CD4-positive, alpha-beta T cell treated with Interferon alpha-2 for 1 hour (primary cell): ENCODE data around the gene DHCR7.
"Not testable (repeated sequence)": the region's sequence is repeated elsewhere in the genome, so short reads cannot be mapped to it uniquely, and the experiment has no call there.

Source experiments
- DNase-seq, 2 donors: peaks; one replicate each; pipeline ENCODE4 v3.0.0-alpha.2; 2020 to 2022

DHCR7 gene

DNA sequence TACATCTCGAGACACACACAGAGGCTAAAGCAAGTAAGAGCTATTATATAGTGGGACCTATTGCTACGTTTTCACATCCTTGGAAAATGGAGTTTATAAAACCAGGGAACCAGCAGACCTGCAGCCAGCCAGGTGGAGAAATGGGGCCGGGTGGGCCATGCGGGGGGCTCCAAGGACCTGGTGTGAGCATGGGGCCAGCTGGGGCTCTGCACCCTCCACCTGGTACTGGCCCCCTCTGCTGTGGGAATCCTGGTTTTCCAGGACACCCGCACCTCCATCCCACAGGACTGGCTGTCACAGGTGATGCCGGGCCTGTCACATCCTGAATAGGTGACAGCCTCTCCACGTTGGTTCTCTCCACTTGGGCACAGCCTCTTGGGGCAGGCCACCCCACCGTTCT lies 11.3 kb downstream of the DHCR7 start:
- DNase-seq: no peak

- DNase-seq: no peak
Measured at GRCh38 chr11:71435278-71435951, 12.8 kb downstream of the DHCR7 start.

GRCh38 chr11:71434576-71435130 lies 13.5 kb downstream of the DHCR7 start:
- no peak for DNase-seq

GRCh38 chr11:71433648-71434450 lies 14.3 kb downstream of the DHCR7 start:
- DNase-seq: no peak

DNA sequence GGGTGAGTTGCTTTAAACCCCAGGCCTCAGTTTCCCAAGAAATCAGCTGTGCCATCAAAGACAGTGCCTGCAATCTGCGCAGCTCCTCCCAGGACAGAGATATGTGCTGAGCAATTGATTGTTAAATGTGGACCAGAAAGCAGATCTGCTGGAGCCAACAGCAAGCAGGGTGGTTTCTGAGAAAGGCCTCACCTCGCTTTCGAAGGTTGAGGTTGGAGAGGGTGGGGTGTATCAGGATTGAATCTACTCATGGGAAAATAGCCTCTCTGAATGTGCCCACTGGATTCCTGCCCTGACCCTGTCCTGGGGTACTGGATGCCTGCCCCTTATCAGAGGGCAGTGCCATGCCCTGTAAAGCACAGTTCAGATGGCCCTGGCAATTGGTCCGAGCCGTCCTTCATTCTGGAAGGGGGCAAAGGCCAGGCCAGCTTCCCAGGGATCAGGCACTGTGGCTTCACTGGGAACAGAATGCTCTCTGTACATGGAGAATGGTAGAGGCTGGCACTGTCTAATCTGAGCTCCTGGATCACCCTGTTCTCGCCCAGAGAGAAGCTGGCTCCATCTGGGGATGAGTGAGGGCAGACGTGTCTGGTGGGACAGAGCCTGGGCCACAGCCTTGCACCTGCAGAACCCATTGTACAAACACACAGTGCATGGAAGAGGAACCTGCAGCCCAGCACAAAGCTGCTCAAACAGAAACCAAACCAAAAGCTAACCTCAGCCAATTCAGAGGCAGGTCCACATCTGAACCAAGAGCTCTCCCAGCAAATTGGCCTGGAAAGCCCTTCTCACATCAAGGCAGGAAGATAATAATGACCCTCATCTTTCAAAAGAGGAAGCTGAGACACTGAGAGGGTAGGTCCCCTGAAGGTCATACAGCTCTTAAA lies 15.2 kb downstream of the DHCR7 start:
- no peak for DNase-seq

- no peak for DNase-seq
Measured at GRCh38 chr11:71431271-71431670, 16.9 kb downstream of the DHCR7 start.

- no peak for DNase-seq
Measured at GRCh38 chr11:71430166-71430565, 18.0 kb downstream of the DHCR7 start.

DNA sequence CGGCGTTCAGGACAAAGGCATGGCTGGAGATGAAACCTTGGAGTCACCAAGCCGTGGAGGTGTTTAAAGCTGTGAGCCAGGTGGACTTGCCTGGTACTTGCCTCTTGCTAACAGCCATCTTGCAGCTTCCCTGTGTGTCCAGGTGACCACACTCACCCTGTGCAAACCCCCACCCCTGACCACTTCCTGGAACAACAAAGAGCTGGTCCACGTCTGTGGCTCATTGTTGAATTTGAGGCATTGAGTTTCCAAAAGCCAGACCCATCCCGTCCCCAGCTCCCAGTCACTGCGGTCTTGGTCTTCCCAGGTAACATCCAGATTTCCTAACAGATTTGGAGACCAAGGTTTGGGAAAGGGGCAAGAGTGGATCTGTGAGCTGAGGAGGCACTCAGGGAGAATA lies 18.5 kb downstream of the DHCR7 start:
- no peak for DNase-seq

DNA sequence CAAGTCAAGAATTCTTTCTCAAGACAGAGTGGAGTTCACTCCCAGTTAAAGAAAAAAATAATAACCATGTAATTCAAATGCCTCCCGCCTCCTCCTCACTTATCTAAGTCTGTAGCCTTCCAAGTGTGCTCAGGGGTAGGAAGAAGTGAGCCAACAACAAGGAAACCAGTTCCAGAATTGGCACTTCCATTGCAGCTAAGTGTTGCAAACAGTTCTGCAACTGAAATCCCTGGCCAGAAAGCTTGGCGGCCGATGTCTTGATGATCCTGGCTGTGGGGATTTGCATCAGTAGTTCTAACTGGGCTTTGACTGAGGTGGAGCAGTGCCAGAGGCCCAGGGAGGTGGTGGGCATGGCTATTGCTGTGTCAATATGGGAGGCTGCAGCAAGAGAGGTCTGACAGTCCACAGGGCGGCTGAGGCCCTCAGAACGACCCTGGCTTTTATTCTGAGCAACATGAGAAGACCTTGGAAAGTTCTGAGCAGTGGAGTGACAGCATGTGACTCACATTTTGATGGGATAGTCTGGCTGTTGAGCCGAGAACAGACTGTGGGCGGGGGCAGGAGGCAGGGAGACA lies 19.2 kb downstream of the DHCR7 start:
- no peak for DNase-seq

DNA sequence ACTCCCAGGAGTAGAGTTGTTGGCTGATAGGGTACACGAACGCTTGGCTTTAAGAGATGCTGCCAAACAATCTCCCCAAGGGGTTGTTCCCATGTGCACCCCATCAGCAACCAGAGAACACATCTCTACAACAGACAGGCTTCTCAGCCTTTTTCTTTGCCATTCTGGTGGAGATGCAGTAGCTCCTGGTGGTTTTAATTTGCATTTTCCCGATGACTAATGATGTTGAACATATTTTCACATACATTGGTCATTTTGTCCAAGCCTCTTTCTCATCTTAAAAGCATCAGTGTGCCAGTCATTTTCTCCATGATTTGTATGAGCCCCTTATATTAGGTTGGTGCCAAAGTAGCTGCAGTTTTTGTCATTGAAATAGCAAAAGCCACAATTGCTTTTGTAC lies 21.8 kb downstream of the DHCR7 start:
- no peak for DNase-seq

GRCh38 chr11:71425860-71426259 lies 22.3 kb downstream of the DHCR7 start:
- DNase-seq: no peak

GRCh38 chr11:71425409-71425808 lies 22.8 kb downstream of the DHCR7 start:
- DNase-seq: no peak

GRCh38 chr11:71423181-71423790 lies 24.9 kb downstream of the DHCR7 start:
- DNase-seq: no peak

- not testable (repeated sequence) for DNase-seq
Measured at GRCh38 chr11:71422318-71422717, 25.9 kb downstream of the DHCR7 start.

- DNase-seq: no peak
Measured at GRCh38 chr11:71421392-71421950, 26.7 kb downstream of the DHCR7 start.

- DNase-seq: peak in 1 of 2 donors; percentile 10
Measured at GRCh38 chr11:71420455-71421241, 27.5 kb downstream of the DHCR7 start.

GRCh38 chr11:71418643-71419042 lies 29.6 kb downstream of the DHCR7 start:
- DNase-seq: peak in 1 of 2 donors; percentile 16

GRCh38 chr11:71414645-71415044 lies 33.5 kb downstream of the DHCR7 start:
- DNase-seq: no peak

- no peak for DNase-seq
Measured at GRCh38 chr11:71410363-71410966, 37.7 kb downstream of the DHCR7 start.

- DNase-seq: no peak
Measured at GRCh38 chr11:71408826-71409225, 39.4 kb downstream of the DHCR7 start.

GRCh38 chr11:71407356-71407755 lies 40.8 kb downstream of the DHCR7 start:
- DNase-seq: no peak
